Ureter (tissue), 1 donor: ENCODE measurements around the gene ANKRD6. TPM values are rescaled to one million over a fixed set of nuclear protein-coding genes. Genes with fewer than 3 reads are reported as not detected.

ENCODE experiments used
- DNase-seq: peaks from one replicate; pipeline ENCODE4 v3.0.0-alpha.2; 2020; ENCODE audit warnings: low spot score
- total RNA-seq: library from RNA; stranded (reverse); gene quantifications from one replicate; pipeline ENCODE4 v1.2.4, GENCODE V29; 2023
- donor health status: DM: yes; HTN: yes; CAD: no.

ANKRD6 gene
- total RNA-seq, 1 donor from 2014 or later: 34.3 TPM

DNA sequence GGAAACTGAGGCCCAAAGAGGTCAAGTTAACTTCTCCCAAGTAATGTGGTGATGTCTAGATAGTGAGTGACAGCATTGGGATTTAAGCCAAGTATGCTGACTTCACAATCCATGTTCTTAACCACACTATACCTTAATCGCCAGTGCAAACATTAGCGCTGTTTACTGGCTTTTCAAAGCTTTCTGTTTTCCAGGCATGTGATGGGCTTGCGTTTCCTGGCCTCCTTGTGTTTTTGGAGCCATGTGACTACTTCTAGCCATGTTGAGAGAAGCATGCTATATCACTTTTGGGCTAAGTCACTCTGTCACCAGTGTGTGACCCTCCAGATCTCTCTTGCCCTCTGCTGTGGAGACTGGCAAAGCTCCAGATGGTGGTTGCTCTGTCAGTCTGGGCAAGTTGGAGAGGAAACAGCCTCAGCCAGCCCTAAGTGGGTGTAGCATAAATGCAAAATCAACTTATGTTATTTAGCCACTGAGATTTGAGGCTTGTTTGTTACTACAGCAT lies 76.9 kb downstream of the ANKRD6 start:
- no peak for DNase-seq

DNA sequence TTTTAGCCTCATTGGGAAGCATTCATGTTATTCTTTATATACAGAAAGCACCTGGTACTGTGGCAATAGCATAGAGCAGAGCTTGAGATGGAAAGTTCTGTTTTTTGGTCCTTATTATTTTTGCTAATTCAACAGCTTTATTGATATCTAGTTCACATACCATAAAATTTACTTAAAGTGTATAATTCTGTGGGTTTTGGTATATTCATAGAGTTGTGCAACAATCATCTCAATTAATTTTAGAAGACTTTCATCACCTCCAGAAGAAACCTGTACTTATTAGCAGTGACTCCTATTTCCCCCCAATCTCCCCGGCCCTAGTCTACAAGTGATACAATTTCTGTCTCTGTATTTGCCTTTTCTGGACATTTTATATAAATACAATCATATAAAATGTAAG lies 77.4 kb downstream of the ANKRD6 start:
- no peak for DNase-seq

DNA sequence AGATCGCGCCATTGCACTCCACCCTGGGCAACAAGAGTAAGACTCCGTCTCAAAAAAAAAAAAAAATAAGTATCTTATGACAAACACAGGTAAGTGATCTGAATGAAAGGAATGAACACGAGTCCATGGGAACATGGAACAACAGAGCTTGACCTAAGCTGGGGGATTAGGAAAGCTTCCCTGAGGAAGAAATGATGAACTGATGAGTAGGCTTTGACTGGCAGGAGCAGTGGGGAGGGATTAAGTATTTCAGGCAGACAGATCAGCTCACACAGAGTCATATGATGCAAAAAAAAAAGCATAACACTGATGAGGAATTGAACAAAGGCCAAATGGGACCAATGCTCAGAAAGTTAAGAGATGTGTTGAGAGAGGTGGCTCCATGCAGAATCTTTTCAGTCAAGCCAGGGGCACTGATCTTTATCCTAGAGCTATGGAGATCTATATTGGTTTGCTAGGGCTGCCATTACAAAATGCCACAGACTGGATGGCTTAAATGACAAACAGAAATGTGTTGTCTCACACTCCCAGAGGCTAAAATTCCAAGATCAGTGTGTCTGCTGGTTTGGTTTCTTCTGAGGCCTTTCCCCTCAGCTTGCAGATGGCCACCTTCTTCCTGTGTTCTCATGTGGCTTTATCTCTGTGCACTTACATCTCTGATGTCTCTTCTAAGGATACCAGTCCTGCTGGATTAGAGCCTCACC lies 85.6 kb downstream of the ANKRD6 start:
- DNase-seq: no peak

DNA sequence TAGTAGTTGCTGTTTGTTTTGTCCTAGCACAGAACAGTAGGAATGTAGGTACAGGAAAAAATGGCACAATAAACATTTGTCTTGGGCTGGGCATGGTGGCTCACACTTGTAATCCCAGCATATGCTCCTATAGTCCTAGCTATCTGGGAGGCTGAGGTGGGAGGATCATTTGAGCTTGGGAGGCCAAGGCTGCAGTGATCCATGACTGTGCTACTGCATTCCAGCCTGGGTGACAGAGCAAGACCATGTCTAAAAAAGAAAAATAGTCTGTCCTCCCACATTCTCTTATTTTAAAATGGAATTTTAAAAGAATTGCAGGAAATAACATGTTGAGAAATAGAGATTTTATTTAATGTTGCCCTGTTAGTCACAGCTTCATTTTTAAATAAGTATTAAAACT lies 87.8 kb downstream of the ANKRD6 start:
- DNase-seq: no peak

DNA sequence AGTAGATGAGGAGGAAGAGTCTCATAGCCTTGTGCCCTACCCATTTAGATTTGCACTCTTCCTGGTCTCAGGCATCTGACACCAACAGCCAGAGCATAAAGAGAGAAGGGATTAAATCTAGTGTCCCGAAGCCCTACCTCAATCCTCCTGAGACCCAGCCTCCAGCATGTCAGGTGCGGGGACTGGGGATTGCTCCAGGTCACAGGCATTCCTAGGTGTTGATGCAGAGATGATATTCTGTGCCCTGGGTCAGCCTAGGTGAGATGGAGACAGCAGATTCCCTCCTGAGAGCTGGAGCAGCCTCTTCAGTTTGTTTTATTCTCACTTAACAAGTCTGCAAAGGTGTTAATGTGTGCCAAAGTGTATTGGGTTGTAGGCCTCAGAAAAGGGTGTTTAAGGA lies 89.8 kb downstream of the ANKRD6 start:
- no peak for DNase-seq

DNA sequence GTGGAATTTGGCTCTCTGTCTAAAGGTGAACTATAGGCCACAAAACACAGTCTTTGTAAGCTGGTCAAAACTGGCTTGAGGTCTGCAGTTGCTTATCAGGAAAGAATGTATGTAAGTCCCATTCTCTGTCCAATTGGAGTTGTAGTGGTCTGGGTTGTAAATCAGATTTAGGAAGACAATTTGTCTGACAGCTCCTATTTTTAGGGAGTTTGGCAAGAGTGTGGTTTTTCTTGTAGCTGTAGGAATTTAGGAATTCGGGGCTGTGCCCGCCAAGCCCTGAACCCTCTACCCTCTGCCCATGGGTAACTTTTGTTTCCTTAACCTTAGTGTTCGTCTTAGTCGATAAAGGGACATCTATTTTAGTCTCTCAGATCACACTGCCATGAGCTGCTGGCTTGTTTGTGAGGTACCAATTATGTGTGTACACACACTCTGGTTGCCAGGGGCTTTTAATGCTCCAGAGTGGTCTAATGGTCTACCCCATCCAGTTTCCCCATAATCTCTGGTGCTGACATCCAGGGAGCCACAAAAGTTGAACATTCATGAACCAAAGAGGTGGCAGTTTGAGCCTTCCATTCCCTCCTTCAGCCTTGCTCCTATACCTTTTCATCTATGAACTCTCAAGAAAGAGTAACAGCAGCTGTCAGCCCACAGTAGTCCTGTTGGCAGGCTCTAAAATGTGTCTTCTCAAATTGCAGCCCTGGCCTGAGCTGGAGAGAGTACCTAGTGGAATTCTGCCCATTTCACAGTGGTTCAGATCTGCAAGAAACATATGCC lies 93.0 kb downstream of the ANKRD6 start:
- DNase-seq: no peak

DNA sequence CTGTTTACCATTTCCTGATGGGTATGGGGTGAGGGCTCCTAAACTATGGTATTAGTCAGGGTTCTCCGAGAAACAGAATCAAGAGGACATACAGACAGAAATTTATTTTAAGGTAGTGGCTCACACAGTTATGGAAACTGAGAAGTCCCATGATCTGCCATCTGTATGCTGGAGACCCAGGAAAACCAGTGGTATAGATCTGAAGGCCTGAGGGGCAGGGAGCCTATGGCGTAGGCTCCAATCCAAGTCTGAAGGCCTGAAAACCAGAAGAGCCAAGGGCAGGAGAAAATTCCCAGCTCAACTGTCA lies 93.6 kb downstream of the ANKRD6 start:
- DNase-seq: no peak

DNA sequence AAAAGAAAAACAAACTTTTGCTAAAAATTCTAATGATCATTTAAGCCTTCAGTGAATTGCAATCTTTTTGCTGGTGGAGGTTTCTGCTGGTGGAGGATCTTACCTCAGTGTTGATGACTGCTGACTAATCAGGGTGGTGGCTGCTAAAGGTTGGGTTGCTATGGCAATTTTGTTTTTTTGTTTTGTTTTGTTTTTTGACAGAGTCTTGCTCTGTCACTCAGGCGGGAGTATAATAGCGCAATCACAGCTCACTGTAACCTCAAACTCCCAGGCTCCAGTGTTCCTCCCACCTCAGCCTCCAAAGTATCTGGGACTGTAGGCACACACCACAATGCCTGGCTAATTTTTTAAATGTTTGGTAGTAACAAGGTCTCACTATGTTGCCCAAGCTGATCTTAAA lies 94.7 kb downstream of the ANKRD6 start:
- DNase-seq: no peak

DNA sequence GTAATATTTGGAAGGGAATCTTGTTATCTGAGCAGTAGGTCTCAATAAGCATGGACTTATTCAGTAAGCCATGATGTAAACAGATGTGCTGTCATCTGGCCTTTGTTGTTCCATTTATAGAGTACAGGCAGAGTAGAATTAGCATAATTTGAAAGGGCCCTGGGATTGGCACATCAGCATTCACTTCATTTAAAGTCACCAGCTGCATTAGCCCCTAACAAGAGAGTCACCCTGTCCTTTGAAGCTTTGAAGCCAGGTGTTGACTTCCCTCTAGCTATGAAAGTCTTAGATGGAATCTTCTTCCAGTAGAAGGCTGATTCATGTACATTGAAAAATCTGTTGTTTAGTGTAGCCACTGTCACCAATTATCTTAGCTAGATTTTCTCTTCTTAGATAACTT lies 95.9 kb downstream of the ANKRD6 start:
- DNase-seq: no peak

DNA sequence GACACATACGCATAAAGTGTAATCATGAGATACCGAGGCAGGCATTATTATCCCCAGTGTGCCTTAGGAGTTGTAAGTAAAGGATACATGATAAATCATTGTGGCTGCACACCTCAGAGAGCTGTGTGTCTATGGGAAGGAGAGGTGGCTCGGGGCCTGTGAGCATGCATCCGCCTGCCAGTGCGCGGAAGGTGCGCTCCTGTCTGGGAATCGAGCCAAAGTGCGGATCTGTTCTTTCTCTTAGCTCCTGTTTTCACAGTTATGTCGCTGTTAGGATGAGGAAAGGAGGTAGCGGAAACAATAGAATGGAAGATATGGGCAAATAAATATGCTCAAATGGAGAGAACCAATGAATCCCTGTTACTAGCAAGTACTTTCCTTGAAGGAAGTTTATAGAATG lies 98.0 kb downstream of the ANKRD6 start:
- no peak for DNase-seq

DNA sequence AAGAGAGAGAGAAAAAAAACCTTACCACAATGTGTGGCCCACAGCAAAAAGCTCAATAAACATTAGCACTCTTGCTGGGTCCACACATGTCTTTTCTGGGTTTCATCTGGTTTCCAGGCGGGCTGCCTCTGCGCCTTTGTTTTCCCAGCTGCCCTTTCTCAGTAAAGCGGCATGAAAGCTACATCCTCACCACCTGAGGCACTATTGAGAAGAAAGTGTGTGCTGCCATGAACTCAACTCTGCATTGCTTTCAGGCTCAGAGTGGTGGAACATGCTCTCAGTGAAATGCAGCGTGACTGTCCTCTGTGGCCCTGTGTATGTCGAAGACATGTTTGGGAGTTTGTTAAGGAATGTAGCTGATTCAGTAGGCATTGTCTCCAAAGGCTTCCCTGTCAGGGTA lies 103.3 kb downstream of the ANKRD6 start:
- DNase-seq: no peak

DNA sequence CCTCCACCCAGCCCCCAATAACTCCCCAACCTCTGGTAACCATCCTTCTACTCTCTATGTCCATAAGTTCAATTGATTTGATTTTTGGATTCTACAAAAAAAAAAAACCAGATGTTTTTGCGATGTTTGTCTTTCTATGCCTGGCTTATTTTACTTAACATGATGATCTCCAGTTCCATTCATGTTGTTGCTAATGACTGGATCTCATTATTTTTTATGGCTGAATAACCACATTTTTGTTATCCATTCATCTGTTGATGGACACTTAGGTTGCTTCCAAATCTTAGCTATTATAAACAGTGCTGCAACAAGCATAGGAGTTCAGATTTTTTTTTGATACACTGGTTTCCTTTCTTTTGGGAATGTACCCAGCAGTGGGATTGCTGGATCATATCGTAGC lies 106.8 kb downstream of the ANKRD6 start:
- no peak for DNase-seq

DNA sequence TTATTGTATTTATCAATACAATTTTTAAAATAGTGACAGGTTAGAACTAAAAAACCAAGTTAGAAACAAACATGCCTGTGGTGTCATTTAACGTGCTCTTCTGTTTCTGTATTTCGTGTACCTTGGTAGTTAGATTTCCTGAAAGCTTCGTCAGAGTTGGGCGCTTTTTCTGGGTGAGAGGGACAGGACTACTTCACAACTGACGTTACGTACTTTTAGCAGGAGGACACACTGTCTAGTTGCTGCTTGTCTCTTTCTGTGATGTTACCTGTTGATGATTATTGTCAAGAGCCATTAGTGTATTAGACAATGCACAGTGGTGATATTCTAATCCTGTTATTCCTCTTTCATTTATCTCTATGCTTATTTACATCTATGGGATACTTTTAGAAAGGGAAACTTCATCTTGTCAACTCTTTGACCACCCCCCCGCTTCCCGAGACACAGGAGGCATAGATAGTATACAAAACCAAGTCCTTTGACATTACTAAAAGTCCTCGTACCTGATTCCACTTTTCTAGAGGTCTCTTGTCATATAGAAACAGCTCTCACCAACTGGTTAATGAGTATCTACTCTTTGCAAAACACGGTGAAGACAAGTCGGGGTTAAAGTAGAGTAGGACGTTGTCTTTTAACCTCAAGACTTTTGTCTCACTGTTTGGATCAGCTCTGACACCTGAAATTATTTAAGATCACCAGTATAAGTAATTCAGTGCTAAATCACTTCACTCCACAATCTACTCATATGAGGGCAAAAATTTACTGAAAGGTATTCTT lies 109.3 kb downstream of the ANKRD6 start:
- no peak for DNase-seq

DNA sequence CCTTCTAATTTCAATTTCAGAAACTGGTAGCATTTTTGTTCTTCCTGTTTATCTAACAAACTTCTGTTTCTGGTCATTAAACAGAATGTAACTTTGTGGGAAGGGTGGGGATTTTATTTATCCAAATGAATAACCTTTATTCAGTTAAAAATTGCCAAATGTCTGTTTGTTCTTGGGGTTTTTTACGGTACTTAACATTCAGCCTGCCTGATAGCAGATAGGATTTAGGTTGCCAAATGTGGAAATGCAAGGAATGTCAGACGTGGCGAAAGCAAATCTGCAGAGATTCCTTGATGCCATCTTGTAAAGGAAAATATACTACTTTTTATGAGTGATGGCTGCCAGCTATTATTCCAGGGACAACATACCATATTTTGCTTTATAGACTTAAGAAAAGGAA lies 109.9 kb downstream of the ANKRD6 start:
- no peak for DNase-seq

DNA sequence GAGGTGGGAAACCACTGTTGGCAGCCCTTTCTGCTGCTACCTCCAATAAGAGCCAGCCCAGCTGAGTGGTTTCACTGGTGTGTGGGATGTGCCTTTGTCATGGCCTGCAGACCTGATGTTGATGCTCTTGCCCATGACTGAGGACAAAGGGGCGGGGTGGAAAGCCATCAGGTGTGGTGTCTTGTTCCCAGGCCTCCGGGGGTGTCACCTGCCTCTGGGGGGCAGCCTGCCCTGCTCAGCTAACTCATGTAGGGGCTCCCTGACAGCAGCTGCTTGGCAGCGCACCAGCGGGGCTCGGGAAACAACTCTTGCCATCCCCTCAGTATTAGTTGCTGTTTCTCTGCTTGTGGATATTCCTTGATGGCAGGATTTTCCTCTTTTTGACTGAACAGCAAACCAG lies 114.3 kb downstream of the ANKRD6 start:
- no peak for DNase-seq

DNA sequence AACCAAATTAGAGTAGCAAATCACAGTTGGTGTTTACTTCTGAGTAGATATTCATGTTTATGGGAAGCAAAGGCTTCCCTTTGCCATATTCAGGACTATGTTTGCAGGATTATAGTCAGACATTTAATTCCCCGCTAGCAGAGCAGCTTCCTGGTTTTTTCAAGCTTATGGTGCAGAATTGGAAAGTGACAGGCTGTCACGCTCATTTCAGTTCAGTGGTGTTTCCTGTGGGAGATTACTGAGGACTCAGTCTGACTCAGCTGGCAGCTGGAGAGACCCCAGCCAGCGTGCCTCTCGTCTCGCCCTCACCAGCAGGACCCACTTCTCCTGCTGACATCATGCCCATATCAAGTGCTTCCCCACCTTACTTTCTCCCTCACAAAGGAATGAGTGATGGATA lies 120.5 kb downstream of the ANKRD6 start:
- no peak for DNase-seq

DNA sequence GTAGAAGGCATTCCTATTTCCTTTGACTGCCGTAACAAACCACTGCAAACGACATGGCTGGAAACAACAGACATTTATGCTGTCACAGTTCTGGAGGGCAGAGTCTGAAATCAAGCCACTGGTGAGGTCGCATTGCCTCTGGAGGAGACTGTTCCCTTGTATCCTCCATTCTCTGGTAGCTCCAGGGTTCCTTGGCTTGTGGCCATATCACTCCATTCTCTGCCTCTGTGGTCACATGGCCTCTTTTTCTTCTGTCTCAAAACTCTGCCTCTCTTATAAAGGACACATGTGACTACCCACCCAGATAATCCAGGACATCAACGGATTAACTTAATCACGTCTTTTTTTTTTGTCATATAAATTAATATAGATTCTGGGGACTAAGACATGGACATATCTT lies 121.2 kb downstream of the ANKRD6 start:
- no peak for DNase-seq

DNA sequence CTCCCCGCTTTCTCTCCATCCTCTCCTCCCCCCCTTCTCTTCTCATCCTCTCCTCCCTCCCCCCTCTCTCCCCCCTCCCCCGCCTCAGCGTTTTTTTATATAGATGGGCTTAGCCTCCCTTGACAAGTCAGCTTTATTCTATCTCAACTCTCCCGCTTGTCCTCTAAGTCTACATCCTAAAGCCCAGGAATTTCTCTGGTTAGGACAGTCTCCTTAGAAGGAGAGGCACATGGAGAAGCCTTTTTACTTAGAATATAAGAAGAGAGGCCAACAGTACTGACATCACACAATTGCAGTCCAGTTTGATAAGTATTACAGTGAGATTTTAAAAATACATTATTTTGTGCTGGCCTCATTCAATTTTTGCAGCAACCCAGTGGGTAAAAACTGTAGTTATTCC lies 122.1 kb downstream of the ANKRD6 start:
- DNase-seq: no peak

DNA sequence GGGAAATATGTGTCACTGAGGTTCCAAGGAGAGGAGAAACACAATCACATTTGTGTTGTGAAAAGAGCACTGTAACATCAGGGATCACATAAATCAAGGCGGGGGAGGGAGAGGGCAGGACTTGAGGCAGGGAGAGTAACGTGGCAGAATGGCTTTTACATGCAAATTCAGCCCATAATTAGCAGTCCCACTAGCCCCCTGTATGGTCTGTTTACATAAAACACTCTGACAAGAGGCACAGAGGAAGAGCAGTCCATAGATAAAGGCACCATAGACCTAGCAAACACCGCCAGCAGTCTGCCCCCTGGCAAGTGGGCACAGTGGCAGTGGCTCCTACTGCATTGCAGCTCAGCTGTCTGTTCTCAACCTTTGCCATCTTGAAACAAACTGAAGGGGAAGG lies 122.9 kb downstream of the ANKRD6 start:
- no peak for DNase-seq

DNA sequence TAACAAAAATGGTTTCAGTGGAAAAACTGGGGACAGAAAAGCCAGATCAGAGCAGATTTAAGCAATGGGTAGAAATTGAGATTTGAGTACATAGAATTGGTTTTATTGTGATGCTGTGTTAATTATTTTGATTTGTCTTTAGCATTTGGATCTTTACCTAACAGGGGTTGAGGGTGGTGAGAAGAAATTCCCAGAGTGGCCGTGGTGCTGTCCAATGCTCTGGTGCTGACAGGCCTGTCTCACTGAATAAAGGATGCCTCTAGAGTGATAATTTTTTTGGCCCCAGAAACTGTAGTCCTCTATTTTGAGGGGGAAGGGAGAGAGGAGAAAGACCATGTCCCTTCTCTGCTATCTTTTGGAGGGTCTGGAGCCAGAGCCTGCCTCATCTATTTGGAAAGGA lies 126.5 kb downstream of the ANKRD6 start:
- no peak for DNase-seq

DNA sequence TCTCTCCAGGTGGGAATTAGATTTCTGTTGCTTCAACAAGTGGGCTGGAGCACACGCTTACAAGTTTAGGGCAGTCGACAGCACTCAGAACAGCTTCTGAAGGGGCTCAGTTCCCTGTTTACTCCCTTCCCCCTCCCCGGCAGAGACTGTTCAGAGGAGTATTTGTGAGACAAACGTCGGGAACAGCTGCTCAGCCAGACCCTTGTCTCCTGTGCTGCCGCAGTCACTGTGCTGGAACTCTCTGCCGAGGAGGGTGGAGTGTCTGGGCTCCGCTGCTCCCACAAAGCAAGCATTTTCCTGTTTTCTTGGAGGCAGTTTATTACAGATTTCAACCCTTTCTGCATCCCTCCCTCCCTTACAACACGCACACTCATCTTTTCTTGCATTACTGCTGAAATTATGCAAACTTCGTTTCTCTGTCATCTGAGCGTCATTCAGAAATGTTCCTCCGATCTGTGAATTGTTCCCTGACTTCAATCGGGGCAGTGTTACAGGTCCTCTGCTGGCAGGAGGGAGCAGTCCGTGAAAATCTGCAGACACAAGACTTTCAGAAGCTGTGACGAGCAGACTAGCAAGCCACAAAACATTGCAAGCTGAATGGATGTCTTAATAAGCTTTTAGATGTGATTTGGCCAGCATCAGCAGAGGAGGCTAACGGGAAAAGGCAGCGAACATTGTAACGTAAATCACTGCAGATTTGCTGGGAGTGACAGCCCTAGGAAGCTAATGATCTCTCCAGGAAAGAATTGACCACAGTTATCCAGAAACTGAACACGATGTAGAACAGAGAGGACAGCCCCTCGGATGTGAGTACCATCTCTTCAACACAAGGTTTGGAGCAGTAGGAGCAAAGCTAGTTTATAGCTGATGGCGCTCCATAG lies 129.4 kb downstream of the ANKRD6 start:
- no peak for DNase-seq

DNA sequence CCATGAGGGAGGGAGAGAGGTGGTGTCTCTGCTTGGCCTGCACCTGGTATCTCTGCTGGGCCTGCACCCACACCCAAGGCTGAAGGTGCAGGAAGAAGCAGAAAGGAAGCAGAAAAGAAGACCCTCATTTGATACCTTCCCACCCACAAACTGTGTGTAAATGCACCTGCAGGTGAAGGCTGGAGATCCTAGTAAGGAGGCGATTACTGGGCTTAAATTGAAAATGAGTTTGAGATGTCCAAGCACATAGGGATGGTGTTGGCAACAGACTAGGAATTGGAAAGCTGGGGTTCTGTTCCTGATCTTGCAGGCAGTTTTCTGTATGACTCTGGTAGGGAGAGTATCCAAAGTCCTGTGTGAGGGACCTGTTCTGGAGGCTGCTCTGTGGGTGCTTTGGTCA lies 130.9 kb downstream of the ANKRD6 start:
- DNase-seq: no peak
